Measurements from ENCODE around the gene ERVMER34-1.

The ERVMER34-1 gene

DNA sequence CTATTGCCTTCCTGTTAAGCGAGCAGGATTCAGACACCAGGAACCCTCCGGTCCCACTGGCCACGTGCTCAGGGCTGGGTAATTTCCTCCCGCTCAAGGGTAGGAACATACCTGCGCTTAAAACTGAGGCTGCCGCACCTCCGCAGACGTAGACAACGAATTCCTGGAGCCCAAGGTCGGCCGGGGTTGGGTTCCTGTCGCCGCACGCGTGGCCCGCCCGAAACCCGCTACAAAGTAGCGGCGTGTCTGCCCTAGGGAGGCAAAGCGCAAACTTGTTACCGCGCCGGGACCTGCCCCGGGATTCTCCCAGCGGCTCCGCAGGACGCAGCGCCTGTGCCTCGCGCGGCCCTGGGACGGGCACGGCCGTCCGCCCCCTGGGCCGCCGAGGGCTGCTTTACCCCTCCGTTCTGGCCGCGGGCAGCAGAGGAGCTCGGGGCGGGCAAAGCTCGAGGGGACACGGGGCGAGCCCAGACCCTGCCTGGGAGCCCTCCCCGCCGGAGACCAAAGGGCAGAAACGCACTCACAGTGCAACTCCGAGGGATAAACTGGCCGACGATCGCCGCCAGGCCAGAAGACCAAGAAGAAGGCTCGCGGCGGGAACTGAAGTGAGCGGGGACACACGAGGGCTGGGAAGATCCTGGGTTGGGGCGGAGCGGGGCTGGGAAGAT, at the start of gene ERVMER34-1:
TSS of gene ERVMER34-1 (minus strand) at position 607 of the 668 bp plus-strand sequence. CDS start 5,905 bp downstream, outside the sequence.
- peak within 1 kb of the TSS; percentile 80 for H2AFZ ChIP-seq
- no peaks in the 10 kb centered on the region for H3K36me3 ChIP-seq (ENCODE audit: control insufficient read depth, insufficient read depth, low read length)
- H3K9me3 ChIP-seq (ENCODE audit: control insufficient read depth, low read length) = no peaks in the 10 kb centered on the region
- H3K27ac ChIP-seq = no peak within 1 kb of the TSS
- H3K9ac ChIP-seq = no peak within 1 kb of the TSS
- H3K4me1 ChIP-seq = no peaks in the 10 kb centered on the region
- peak within 1 kb of the TSS; percentile 41 for H3K4me3 ChIP-seq (ENCODE audit: low read depth, low read length)
- H3K27me3 ChIP-seq (ENCODE audit: control insufficient read depth, insufficient read depth, low read length) = no peaks in the 10 kb centered on the region
- peak within 1 kb of the TSS; percentile 83 for H3K4me2 ChIP-seq (ENCODE audit: low read length)
- no peaks in the 10 kb centered on the region for H3K79me2 ChIP-seq
- no peak for TF ChIP-seq CTCF (IDR thresholded peaks at IDR 0.05)

- Histone ChIP-seq H3K4me1 (no peaks in the 10 kb centered on the region), H3K36me3 (ENCODE audit: control insufficient read depth, insufficient read depth, low read length) (no peaks in the 10 kb centered on the region), H2AFZ (no peak overlapping the region), H3K4me2 (ENCODE audit: low read length) (no peak overlapping the region), H3K27me3 (ENCODE audit: control insufficient read depth, insufficient read depth, low read length) (no peaks in the 10 kb centered on the region), H3K27ac (no peak overlapping the region), H3K9me3 (ENCODE audit: control insufficient read depth, low read length) (no peaks in the 10 kb centered on the region), H3K79me2 (no peaks in the 10 kb centered on the region), H3K9ac (no peak overlapping the region), H3K4me3 (ENCODE audit: low read depth, low read length) (no peak overlapping the region)
- TF ChIP-seq CTCF (IDR thresholded peaks at IDR 0.05) = no peak
Observed at GRCh38 chr4:52799813-52800212, 48.6 kb upstream of the ERVMER34-1 start.

DNA sequence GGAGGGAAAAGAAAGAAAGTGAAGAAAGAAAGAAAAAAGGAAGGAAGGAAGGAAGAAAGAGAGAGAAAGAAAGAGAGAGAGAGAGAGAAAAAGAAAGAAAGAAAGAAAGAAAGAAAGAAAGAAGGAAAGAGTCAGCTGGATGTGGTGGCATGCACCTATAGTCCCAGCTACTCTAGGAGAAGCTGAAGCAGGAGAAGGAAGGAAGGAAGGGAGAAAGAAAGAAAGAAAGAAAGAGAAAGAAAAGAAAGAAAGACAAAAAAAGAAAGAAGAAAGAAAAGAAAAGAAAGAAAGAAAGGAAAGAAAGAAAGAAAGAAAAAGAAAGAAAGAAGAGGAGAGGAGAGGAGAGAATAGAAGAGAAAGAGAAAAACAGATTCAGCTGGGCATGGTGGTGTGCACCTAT, 44.3 kb upstream of the ERVMER34-1 start:
- no peak for TF ChIP-seq CTCF (IDR thresholded peaks at IDR 0.05)
- Histone ChIP-seq H3K9ac (no peak overlapping the region), H3K9me3 (ENCODE audit: control insufficient read depth, low read length) (no peaks in the 10 kb centered on the region), H3K27me3 (ENCODE audit: control insufficient read depth, insufficient read depth, low read length) (no peaks in the 10 kb centered on the region), H2AFZ (no peak overlapping the region), H3K36me3 (ENCODE audit: control insufficient read depth, insufficient read depth, low read length) (no peaks in the 10 kb centered on the region), H3K4me1 (no peaks in the 10 kb centered on the region), H3K4me2 (ENCODE audit: low read length) (no peak overlapping the region), H3K27ac (no peak overlapping the region), H3K4me3 (ENCODE audit: low read depth, low read length) (no peak overlapping the region), H3K79me2 (no peaks in the 10 kb centered on the region)

- TF ChIP-seq CTCF (IDR thresholded peaks at IDR 0.05) = no peak
- Histone ChIP-seq H3K4me2 (ENCODE audit: low read length) (no peak overlapping the region), H3K9me3 (ENCODE audit: control insufficient read depth, low read length) (no peaks in the 10 kb centered on the region), H3K27me3 (ENCODE audit: control insufficient read depth, insufficient read depth, low read length) (no peaks in the 10 kb centered on the region), H3K9ac (no peak overlapping the region), H3K4me3 (ENCODE audit: low read depth, low read length) (no peak overlapping the region), H3K79me2 (no peaks in the 10 kb centered on the region), H2AFZ (no peak overlapping the region), H3K36me3 (ENCODE audit: control insufficient read depth, insufficient read depth, low read length) (no peaks in the 10 kb centered on the region), H3K27ac (no peak overlapping the region), H3K4me1 (no peaks in the 10 kb centered on the region)
Observed at GRCh38 chr4:52791936-52792335, 40.7 kb upstream of the ERVMER34-1 start.

- no peaks in the 10 kb centered on the region for H3K9me3 ChIP-seq (ENCODE audit: control insufficient read depth, low read length)
- TF ChIP-seq CTCF (IDR thresholded peaks at IDR 0.05) = no peak
Observed at GRCh38 chr4:52789774-52790173, 38.5 kb upstream of the ERVMER34-1 start.

More at GRCh38 chr4:52789774-52790173, 38.5 kb upstream of the ERVMER34-1 start:
- H3K9ac ChIP-seq = no peak overlapping the region
- H3K27me3 ChIP-seq (ENCODE audit: control insufficient read depth, insufficient read depth, low read length) = no peaks in the 10 kb centered on the region
- H3K4me3 ChIP-seq (ENCODE audit: low read depth, low read length) = no peak overlapping the region
- no peaks in the 10 kb centered on the region for H3K79me2 ChIP-seq
- no peak overlapping the region for H3K27ac ChIP-seq
- no peak overlapping the region for H2AFZ ChIP-seq
- H3K36me3 ChIP-seq (ENCODE audit: control insufficient read depth, insufficient read depth, low read length) = no peaks in the 10 kb centered on the region
- no peaks in the 10 kb centered on the region for H3K4me1 ChIP-seq
- no peak overlapping the region for H3K4me2 ChIP-seq (ENCODE audit: low read length)
